ENCODE measurements around the gene E2F4. TPM values are rescaled to one million over a fixed set of nuclear protein-coding genes. Genes with fewer than 3 reads are reported as not detected.

E2F4 gene
- total and polyA plus RNA-seq, 10 of the 15 experiments (the other 5 are each of a cell fraction or from before 2014, with no cell fraction given) = 11.7 to 132 (median 95.9) TPM

GRCh38 chr16:67173808-67174705, 17.9 kb upstream of the E2F4 start (continued):
- TF ChIP-seq, protein P1, sequence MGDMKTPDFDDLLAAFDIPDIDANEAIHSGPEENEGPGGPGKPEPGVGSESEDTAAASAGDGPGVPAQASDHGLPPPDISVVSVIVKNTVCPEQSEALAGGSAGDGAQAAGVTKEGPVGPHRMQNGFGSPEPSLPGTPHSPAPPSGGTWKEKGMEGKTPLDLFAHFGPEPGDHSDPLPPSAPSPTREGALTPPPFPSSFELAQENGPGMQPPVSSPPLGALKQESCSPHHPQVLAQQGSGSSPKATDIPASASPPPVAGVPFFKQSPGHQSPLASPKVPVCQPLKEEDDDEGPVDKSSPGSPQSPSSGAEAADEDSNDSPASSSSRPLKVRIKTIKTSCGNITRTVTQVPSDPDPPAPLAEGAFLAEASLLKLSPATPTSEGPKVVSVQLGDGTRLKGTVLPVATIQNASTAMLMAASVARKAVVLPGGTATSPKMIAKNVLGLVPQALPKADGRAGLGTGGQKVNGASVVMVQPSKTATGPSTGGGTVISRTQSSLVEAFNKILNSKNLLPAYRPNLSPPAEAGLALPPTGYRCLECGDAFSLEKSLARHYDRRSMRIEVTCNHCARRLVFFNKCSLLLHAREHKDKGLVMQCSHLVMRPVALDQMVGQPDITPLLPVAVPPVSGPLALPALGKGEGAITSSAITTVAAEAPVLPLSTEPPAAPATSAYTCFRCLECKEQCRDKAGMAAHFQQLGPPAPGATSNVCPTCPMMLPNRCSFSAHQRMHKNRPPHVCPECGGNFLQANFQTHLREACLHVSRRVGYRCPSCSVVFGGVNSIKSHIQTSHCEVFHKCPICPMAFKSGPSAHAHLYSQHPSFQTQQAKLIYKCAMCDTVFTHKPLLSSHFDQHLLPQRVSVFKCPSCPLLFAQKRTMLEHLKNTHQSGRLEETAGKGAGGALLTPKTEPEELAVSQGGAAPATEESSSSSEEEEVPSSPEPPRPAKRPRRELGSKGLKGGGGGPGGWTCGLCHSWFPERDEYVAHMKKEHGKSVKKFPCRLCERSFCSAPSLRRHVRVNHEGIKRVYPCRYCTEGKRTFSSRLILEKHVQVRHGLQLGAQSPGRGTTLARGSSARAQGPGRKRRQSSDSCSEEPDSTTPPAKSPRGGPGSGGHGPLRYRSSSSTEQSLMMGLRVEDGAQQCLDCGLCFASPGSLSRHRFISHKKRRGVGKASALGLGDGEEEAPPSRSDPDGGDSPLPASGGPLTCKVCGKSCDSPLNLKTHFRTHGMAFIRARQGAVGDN (IDR thresholded peaks at IDR 0.05) = peak; percentile 78; the same call in 1 of the 2 replicates
- peak; percentile 50 for TF ChIP-seq IKZF1 (conservative IDR thresholded peaks at IDR 0.05)
- TF ChIP-seq NRF1 (conservative IDR thresholded peaks at IDR 0.05; ENCODE audit: low read depth, low read length) = no peak
- TF ChIP-seq, protein P2, sequence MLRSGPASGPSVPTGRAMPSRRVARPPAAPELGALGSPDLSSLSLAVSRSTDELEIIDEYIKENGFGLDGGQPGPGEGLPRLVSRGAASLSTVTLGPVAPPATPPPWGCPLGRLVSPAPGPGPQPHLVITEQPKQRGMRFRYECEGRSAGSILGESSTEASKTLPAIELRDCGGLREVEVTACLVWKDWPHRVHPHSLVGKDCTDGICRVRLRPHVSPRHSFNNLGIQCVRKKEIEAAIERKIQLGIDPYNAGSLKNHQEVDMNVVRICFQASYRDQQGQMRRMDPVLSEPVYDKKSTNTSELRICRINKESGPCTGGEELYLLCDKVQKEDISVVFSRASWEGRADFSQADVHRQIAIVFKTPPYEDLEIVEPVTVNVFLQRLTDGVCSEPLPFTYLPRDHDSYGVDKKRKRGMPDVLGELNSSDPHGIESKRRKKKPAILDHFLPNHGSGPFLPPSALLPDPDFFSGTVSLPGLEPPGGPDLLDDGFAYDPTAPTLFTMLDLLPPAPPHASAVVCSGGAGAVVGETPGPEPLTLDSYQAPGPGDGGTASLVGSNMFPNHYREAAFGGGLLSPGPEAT (IDR thresholded peaks at IDR 0.05; ENCODE audit: low read depth) = no peak
- TF ChIP-seq DPF2 (IDR thresholded peaks at IDR 0.05) = peak; percentile 85
- 0 out of 2 replicates have a peak, but pooled peaks have one; percentile 25 for TF ChIP-seq CREB1 (IDR thresholded peaks at IDR 0.05; ENCODE audit: low read depth)
- peak; percentile 76 for TF ChIP-seq RUNX3 (IDR thresholded peaks at IDR 0.05; ENCODE audit: low read length)
- peak; percentile 75; the same call in 1 of the 2 replicates for TF ChIP-seq GATAD2B (conservative IDR thresholded peaks at IDR 0.05; ENCODE audit: low read depth)
- TF ChIP-seq HDAC2 (IDR thresholded peaks at IDR 0.05) = no peak
- TF ChIP-seq ELK1 (IDR thresholded peaks at IDR 0.05; ENCODE audit: low read depth, low read length) = no peak
- peak; percentile 38; the same call in 1 of the 2 replicates for TF ChIP-seq ATF7 (IDR thresholded peaks at IDR 0.05; ENCODE audit: low read depth)
- TF ChIP-seq, protein P3, sequence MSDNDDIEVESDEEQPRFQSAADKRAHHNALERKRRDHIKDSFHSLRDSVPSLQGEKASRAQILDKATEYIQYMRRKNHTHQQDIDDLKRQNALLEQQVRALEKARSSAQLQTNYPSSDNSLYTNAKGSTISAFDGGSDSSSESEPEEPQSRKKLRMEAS (IDR thresholded peaks at IDR 0.05; ENCODE audit: low read depth, low read length) = peak; percentile 84
- TF ChIP-seq SPI1 (IDR thresholded peaks at IDR 0.05; ENCODE audit: borderline replicate concordance, insufficient read depth, low read depth, low read length) = peak; percentile 74
- TF ChIP-seq, protein P4, sequence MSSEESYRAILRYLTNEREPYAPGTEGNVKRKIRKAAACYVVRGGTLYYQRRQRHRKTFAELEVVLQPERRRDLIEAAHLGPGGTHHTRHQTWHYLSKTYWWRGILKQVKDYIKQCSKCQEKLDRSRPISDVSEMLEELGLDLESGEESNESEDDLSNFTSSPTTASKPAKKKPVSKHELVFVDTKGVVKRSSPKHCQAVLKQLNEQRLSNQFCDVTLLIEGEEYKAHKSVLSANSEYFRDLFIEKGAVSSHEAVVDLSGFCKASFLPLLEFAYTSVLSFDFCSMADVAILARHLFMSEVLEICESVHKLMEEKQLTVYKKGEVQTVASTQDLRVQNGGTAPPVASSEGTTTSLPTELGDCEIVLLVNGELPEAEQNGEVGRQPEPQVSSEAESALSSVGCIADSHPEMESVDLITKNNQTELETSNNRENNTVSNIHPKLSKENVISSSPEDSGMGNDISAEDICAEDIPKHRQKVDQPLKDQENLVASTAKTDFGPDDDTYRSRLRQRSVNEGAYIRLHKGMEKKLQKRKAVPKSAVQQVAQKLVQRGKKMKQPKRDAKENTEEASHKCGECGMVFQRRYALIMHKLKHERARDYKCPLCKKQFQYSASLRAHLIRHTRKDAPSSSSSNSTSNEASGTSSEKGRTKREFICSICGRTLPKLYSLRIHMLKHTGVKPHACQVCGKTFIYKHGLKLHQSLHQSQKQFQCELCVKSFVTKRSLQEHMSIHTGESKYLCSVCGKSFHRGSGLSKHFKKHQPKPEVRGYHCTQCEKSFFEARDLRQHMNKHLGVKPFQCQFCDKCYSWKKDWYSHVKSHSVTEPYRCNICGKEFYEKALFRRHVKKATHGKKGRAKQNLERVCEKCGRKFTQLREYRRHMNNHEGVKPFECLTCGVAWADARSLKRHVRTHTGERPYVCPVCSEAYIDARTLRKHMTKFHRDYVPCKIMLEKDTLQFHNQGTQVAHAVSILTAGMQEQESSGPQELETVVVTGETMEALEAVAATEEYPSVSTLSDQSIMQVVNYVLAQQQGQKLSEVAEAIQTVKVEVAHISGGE (CRISPR knock-in tag; IDR thresholded peaks at IDR 0.05) = no peak
- peak; percentile 80 for TF ChIP-seq NR2F1 (conservative IDR thresholded peaks at IDR 0.05)
- TF ChIP-seq, protein P5, sequence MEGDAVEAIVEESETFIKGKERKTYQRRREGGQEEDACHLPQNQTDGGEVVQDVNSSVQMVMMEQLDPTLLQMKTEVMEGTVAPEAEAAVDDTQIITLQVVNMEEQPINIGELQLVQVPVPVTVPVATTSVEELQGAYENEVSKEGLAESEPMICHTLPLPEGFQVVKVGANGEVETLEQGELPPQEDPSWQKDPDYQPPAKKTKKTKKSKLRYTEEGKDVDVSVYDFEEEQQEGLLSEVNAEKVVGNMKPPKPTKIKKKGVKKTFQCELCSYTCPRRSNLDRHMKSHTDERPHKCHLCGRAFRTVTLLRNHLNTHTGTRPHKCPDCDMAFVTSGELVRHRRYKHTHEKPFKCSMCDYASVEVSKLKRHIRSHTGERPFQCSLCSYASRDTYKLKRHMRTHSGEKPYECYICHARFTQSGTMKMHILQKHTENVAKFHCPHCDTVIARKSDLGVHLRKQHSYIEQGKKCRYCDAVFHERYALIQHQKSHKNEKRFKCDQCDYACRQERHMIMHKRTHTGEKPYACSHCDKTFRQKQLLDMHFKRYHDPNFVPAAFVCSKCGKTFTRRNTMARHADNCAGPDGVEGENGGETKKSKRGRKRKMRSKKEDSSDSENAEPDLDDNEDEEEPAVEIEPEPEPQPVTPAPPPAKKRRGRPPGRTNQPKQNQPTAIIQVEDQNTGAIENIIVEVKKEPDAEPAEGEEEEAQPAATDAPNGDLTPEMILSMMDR (IDR thresholded peaks at IDR 0.05 in 2 of 3, conservative IDR thresholded peaks at IDR 0.05 in 1 of 3; ENCODE audit: control insufficient read depth in 2 of 3, extremely low read depth in 1 of 3, insufficient read depth in 1 of 3, low read depth in 3 of 3, low read length in 3 of 3) = peak in 1 of 3 experiments; percentile 30; a peak in 2 of 6 replicates
